Suprapubic skin (tissue), 4 donors: ENCODE data around the gene BRD9. TPM values are rescaled to one million over a fixed set of nuclear protein-coding genes. Genes with fewer than 3 reads are reported as not detected.
"Not testable (repeated sequence)": the region's sequence is repeated elsewhere in the genome, so short reads cannot be mapped to it uniquely, and the experiment has no call there.

Experiments
- DNase-seq, 2 donors: peaks; one replicate each; pipeline ENCODE4 v3.0.0-alpha.2; 2019; ENCODE audit warnings: low spot score in 2 of 2
- H3K27ac ChIP-seq: fragments of 200-600 bp; sonication (generic); one replicate; pipeline ENCODE4 v1.5.1; 2019
- H3K27me3 ChIP-seq: fragments of 200-600 bp; sonication (generic); one replicate; pipeline ENCODE4 v1.5.1; 2019
- H3K36me3 ChIP-seq: fragments of 200-600 bp; sonication (generic); one replicate; pipeline ENCODE4 v1.5.1; 2019
- H3K4me1 ChIP-seq: fragments of 200-600 bp; sonication (generic); one replicate; pipeline ENCODE4 v1.5.1; 2019
- H3K4me3 ChIP-seq: fragments of 200-600 bp; sonication (generic); one replicate; pipeline ENCODE4 v1.5.1; 2019; ENCODE audit warnings: mild to moderate bottlenecking
- H3K9me3 ChIP-seq: fragments of 200-600 bp; sonication (generic); one replicate; pipeline ENCODE4 v1.5.1; 2019
- EP300 ChIP-seq: sonication (generic); formaldehyde crosslinking; IDR thresholded peaks from one replicate; pipeline ENCODE4 v1.6.1; 2017; ENCODE audit warnings: antibody characterized with exemption
- POLR2A ChIP-seq, 2 donors: fragments of 450-650 bp; IDR thresholded peaks; one replicate each; pipeline ENCODE4 v1.6.1; 2017; ENCODE audit warnings: antibody characterized with exemption in 2 of 2, mild to moderate bottlenecking in 2 of 2, moderate library complexity in 2 of 2
- POLR2AphosphoS5 ChIP-seq, 3 donors: sonication (generic); formaldehyde crosslinking; IDR thresholded peaks; one replicate each; pipeline ENCODE4 v1.6.1; 2017; ENCODE audit warnings: antibody characterized with exemption in 3 of 3
- WGBS: methylation state at CpG from one replicate; pipeline ENCODE4 v1.1.5; 2018; 5-methylcytosine and 5-hydroxymethylcytosine counted together
- total RNA-seq, 4 donors: library from RNA; depleted of rRNA; stranded (reverse); fragments of >200 nt; gene quantifications; one replicate each; pipeline ENCODE4 v1.1.0, GENCODE V29; 2016
- TF ChIP-seq, protein P1 (sequence below), 2 donors: fragments of 200-600 bp in 1 of 2; fragments of 450-650 bp in 1 of 2; sonication (generic) in 1 of 2; IDR thresholded peaks; one replicate each; pipeline ENCODE4 v1.5.1; 2016 to 2019; ENCODE audit warnings: antibody characterized with exemption in 2 of 2, mild to moderate bottlenecking in 1 of 2, moderate library complexity in 1 of 2

BRD9 gene
- total RNA-seq, 4 donors from 2014 or later, result 25.2 to 73.0 (median 38.8) TPM

DNA sequence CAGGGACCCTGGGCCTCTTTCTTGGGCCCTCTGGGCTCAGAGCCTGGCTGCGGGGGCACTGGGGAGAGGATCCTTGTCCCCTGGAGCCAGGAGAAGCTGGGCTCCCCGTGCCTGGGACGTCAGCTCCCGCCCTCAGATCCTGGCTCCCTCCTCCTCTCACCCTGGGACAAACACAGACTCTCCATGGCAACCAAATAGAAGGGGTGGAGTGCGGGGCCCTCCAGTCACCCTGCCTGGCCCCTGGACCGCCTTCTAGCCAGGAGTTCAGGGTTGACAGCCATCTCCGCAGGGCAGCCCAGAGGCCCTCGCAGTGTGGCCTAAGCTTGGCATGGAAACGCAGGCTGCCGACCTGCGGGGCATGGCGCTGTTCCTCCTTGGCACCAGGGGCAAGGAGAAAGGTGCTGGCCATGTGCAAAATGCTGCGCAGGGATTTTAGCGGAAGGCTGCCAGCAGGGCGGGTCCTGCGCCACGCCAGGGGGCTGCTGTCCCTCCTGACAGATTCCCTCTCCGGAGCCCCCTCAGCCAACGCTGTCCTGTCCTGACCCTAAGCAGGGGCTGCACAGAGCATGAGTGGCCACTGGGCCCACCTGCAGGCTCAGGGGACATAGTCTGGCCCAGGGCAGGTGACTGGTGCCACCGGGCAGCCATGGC is 42.8 kb downstream of the BRD9 start:
- Histone ChIP-seq H3K27ac (no peak overlapping the region), H3K4me1 (peaks cover 20% of the 10 kb centered on the region), H3K4me3 (peak overlapping the region; percentile 27), H3K36me3 (no peaks in the 10 kb centered on the region), H3K27me3 (peaks cover 44% of the 10 kb centered on the region), H3K9me3 (no peaks in the 10 kb centered on the region)
- peak; percentile 54 to 77 for DNase-seq
- TF ChIP-seq POLR2AphosphoS5 (IDR thresholded peaks at IDR 0.05), result no peak
- TF ChIP-seq, protein P1, sequence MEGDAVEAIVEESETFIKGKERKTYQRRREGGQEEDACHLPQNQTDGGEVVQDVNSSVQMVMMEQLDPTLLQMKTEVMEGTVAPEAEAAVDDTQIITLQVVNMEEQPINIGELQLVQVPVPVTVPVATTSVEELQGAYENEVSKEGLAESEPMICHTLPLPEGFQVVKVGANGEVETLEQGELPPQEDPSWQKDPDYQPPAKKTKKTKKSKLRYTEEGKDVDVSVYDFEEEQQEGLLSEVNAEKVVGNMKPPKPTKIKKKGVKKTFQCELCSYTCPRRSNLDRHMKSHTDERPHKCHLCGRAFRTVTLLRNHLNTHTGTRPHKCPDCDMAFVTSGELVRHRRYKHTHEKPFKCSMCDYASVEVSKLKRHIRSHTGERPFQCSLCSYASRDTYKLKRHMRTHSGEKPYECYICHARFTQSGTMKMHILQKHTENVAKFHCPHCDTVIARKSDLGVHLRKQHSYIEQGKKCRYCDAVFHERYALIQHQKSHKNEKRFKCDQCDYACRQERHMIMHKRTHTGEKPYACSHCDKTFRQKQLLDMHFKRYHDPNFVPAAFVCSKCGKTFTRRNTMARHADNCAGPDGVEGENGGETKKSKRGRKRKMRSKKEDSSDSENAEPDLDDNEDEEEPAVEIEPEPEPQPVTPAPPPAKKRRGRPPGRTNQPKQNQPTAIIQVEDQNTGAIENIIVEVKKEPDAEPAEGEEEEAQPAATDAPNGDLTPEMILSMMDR (IDR thresholded peaks at IDR 0.05), result no peak
- TF ChIP-seq POLR2A (IDR thresholded peaks at IDR 0.05), result no peak
- TF ChIP-seq EP300, result no peak
- 30% methylated on average over 12 of the region's 20 CpGs for WGBS

DNA sequence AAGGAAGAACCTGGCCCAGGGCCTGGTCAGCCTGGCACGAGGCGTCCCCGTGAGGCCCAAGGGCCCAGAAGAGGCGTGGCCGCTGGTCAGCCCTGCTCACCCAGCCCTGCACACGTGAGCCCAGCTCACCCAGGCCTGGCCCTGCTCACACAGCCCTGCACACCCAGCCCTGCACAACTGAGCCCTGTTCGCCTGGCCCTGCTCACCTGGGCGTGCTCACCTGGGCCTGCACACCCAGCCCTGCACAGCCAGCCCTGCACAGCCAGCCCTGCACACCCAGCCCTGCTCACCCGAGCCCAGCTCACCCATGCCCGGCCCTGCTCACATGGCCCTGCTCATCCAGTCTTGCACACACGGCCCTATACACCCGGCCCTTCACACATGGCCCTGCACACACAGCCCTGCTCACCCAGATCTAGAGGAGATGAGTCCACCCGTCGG is 43.9 kb downstream of the BRD9 start:
- Histone ChIP-seq H3K27ac (no peak overlapping the region), H3K4me3 (no peak overlapping the region), H3K27me3 (peaks cover 34% of the 10 kb centered on the region), H3K9me3 (no peaks in the 10 kb centered on the region), H3K4me1 (peaks cover 20% of the 10 kb centered on the region), H3K36me3 (no peaks in the 10 kb centered on the region)
- peak; percentile 53 to 69 for DNase-seq
- WGBS, result 77% methylated on average over 4 of the region's 14 CpGs
- no peak for TF ChIP-seq EP300
- TF ChIP-seq, protein P1 (IDR thresholded peaks at IDR 0.05), result no peak
- no peak for TF ChIP-seq POLR2A (IDR thresholded peaks at IDR 0.05)
- no peak for TF ChIP-seq POLR2AphosphoS5 (IDR thresholded peaks at IDR 0.05)

DNA sequence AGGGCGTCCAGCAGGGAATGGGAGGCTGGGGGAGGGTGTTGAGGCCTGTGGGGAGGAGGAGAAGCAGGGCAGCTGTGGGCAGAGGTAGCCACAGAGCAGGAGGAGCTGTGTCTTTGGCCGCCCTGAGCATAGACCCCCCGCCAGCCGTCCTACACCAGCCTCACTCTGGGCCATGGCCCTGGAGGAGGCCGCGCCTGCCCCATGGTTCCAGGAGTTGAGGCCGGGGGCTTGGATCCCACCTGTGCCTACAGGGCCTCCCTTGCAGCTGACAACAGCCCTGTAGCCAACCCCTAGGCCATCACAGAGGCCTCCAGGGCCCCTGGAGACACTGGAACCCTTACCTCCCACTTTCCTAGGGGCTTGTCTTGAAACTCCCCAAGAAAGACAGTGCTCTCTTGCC is 44.9 kb downstream of the BRD9 start:
- H3K27me3 ChIP-seq, result peaks cover 24% of the 10 kb centered on the region
- not testable (repeated sequence) for H3K27ac ChIP-seq, H3K4me3 ChIP-seq, H3K36me3 ChIP-seq, H3K9me3 ChIP-seq
- peaks cover 20% of the 10 kb centered on the region for H3K4me1 ChIP-seq
- peak; percentile 31 to 48 for DNase-seq
- WGBS, result 100% methylated on average over 1 of the region's 7 CpGs

DNA sequence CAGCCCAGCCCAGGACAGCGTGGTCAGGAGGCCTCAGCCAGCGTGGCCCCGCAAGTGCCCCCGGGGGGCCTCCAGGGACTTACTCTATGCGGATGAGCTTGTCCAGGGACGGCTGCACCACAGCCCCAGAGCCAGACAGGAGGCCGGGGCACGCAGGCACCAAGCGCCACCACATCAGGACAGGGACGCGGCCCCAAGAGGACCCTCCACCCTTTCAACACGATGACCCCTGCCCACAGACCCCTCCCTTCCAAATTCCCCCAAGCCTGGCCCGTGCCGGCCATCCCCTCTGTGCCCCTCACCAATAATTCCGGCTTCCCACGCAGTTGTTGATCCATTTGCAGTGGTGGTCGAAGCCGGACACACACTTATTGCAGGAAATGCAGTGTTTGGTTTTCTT is 45.4 kb downstream of the BRD9 start:
- H3K9me3 ChIP-seq, H3K4me3 ChIP-seq, H3K36me3 ChIP-seq, H3K27ac ChIP-seq: not testable (repeated sequence)
- Histone ChIP-seq H3K27me3 (peaks cover 20% of the 10 kb centered on the region), H3K4me1 (peaks cover 20% of the 10 kb centered on the region)
- DNase-seq, result peak; percentile 40 to 54
- no CpG with 5 or more reads among the region's 18 CpGs for WGBS

DNA sequence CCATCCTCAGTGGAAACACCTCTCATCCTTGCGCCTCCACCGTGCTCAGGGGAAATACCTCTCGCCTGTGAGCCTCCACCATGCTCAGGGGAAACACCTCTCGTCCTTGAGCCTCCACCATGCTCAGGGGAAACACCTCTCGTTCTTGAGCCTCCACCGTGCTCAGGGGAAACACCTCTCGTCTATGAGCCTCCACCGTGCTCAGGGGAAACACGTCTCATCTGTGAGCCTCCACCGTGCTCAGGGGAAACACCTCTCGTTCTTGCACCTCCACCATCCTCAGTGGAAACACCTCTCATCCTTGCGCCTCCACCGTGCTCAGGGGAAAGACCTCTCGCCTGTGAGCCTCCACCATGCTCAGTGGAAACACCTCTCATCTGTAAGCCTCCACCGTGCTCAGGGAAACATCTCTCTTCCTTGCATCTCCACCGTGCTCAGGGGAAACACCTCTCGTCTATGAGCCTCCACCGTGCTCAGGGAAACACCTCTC is 46.0 kb downstream of the BRD9 start:
- H3K4me3 ChIP-seq, H3K27ac ChIP-seq, H3K9me3 ChIP-seq, H3K36me3 ChIP-seq: not testable (repeated sequence)
- DNase-seq, result peak; percentile 52 to 74
- peaks cover 20% of the 10 kb centered on the region for H3K4me1 ChIP-seq
- 89% methylated on average over 18 of the region's 18 CpGs for WGBS
- H3K27me3 ChIP-seq, result peaks cover 20% of the 10 kb centered on the region

DNA sequence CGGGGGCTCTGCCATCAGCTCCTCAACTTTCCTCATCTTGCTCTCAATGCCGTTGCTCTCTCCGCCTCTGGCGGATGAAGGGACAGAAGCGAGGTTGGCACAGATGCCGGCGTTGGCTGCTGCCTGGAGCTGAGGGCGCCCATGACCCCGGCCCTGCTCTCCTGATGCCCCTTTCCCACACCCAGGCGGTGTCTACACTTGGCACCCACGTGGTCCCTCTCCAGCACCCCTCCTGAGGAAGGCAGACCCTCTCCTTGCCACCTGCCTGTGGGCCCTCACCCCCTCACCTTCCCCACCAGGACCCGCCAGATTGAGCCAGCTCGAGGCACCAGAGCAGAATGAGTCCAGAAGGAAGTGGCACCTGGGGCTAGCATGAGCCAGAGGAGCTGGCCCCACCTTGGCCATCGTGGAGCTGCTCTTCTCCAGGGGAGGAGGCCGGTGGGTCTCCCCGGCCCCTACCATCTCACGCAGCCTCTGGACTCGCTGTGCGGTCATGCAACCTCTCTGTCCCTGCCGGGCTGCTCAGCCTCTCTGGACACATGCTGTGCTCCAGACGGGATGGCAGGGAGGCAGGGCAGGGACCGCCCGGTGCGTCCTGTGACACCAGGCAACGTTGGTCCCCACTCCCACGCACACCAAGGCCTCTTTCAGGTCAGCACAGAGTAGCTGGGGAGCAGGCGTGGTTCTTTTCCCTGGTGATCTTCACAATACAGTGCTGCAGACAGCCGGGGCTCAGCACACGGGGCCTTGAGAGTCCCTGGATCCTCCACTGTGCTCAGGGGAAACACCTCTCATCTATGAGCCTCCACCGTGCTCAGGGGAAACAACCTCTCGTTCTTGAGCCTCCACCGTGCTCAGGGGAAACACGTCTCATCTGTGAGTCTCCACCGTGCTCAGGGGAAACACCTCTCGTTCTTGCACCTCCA is 46.7 kb downstream of the BRD9 start:
- not testable (repeated sequence) for H3K9me3 ChIP-seq, H3K27ac ChIP-seq, H3K36me3 ChIP-seq, H3K4me3 ChIP-seq
- 88% methylated on average over 5 of the region's 35 CpGs for WGBS
- peak; percentile 31 to 44 for DNase-seq
- H3K27me3 ChIP-seq, result peaks cover 14% of the 10 kb centered on the region
- peaks cover 17% of the 10 kb centered on the region for H3K4me1 ChIP-seq

DNA sequence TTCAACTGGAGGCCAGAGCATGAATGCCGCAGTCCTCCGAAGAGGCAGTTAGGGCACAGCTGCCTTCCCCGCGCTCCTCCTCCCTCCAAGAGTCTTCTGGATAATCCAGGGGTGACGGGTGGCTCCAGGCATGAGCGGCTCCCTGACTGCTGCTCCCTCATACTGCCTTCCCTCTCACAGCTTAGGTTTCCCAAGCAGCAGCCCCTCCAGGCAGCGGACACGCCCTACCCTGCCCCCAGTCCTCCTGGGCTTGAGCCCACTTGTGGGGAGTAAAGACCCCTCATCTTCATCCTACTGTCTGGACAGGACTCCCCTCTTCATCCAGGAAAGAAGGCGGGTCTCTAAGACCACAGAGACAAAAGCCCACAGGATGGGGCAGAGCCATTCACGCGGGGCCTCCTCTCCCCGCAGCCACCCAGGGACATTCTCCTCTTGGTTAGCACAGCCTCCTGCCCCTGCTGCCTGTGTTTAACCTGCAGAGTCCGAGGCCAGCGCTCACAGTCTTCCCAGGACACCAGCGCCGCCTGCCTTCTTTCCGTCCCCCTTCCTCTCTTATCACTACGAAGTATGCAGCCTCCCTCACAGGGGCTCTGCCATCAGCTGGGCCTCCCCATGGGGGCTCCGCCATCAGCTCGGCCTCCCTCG is 47.4 kb downstream of the BRD9 start:
- H3K27ac ChIP-seq, H3K4me3 ChIP-seq, H3K4me1 ChIP-seq, H3K36me3 ChIP-seq, H3K27me3 ChIP-seq, H3K9me3 ChIP-seq: not testable (repeated sequence)
- WGBS, result 88% methylated on average over 14 of the region's 21 CpGs
- peak; percentile 60 to 62 for DNase-seq

DNA sequence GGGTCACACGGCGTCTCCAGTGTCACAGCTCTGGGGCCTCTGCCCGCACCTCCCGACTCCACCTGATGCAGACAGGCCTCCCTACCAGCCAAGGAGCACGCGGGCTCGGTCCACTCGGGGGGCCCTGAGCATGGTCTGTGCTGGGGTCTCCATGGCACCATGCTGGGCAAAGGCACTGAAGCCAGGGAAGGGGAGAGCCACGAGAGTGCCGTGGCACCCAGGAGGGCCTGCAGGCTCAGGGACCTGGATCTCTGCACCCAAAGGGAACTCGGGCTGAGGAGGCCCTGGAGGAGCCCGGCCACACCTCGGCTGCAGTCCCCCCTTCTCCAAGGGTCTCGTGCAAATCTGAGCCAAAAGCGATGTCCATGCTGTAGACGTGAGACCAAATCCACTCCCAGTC is 48.2 kb downstream of the BRD9 start:
- not testable (repeated sequence) for H3K9me3 ChIP-seq, H3K27me3 ChIP-seq, H3K4me1 ChIP-seq, H3K4me3 ChIP-seq, H3K27ac ChIP-seq, H3K36me3 ChIP-seq
- 87% methylated on average over 8 of the region's 16 CpGs for WGBS
- peak; percentile 60 to 79 for DNase-seq

DNA sequence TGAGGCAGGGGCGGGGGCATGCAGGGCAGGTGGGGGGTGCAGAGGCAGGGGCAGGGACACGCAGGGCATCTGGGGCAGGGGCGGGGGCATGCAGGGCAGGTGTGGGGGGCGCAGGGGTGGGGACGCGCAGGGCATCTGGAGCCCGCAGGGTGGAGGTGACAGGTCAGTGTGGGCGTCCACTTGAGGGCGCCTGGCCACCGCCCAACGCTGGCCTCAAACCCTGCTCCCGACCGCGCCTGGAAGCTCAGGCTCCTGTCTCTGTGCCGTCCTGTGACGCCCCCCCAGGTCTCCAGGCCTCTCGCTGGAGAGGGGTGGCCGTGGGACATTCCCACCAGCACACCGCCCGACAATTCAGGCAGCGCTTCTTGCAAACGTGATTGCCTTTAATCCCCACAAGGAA is 48.7 kb downstream of the BRD9 start:
- 90% methylated on average over 10 of the region's 22 CpGs for WGBS

DNA sequence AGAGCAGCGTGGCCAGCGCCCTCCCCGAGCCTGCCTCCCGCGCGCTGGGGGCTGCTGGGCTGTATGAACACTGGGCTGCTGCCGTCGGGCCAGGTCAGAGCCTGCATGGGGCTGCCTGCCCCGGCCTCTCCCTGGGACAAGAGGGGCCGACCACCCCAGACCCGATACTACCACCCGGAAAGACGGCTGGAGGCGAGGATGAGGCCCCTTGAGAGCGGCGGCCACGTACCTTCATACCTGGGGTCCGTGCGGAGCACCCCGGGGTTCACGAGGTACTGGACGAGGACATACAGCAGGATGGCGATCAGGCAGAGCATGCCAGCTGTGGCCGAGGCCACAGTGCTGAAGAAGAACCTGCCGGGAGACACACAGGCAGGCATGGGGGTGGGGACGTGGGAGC is 49.2 kb downstream of the BRD9 start:
- not testable (repeated sequence) for H3K27ac ChIP-seq, H3K9me3 ChIP-seq, H3K27me3 ChIP-seq, H3K36me3 ChIP-seq, H3K4me1 ChIP-seq, H3K4me3 ChIP-seq
- no CpG with 5 or more reads among the region's 26 CpGs for WGBS
- DNase-seq, result peak; percentile 52 to 77

More for the DNA sequence above, 48.7 kb downstream of the BRD9 start:
- not testable (repeated sequence) for H3K4me1 ChIP-seq, H3K27ac ChIP-seq, H3K27me3 ChIP-seq, H3K4me3 ChIP-seq, H3K36me3 ChIP-seq, H3K9me3 ChIP-seq
- DNase-seq, result peak; percentile 66 to 69
